Thyroid gland (tissue), 4 donors: ENCODE measurements around the gene AAMDC. TPM values are rescaled to one million over a fixed set of nuclear protein-coding genes. Genes with fewer than 3 reads are reported as not detected.

Experiments
- DNase-seq, 2 donors: peaks; one replicate each; pipeline ENCODE4 v3.0.0-alpha.2; 2019
- H3K27ac ChIP-seq, 3 donors: fragments of 200-600 bp; sonication (generic); 1 replicate in 2 of 3; 2 replicates in 1 of 3; pipeline ENCODE4 v1.5.1; 2016 to 2019; ENCODE audit warnings: mild to moderate bottlenecking in 1 of 3, moderate library complexity in 1 of 3
- H3K27me3 ChIP-seq: fragments of 200-600 bp; sonication (generic); one replicate; pipeline ENCODE4 v1.5.1; 2019
- H3K36me3 ChIP-seq, 2 donors: fragments of 200-600 bp; sonication (generic); one replicate each; pipeline ENCODE4 v1.5.1; 2016 to 2019
- H3K4me1 ChIP-seq, 2 donors: fragments of 200-600 bp; sonication (generic); one replicate each; pipeline ENCODE4 v1.5.1; 2017 to 2019
- H3K4me3 ChIP-seq, 3 donors: fragments of 200-600 bp; sonication (generic); replicated peaks in 1 of 3; 1 replicate in 2 of 3; 2 replicates in 1 of 3; pipeline ENCODE4 v1.5.1; 2016; ENCODE audit warnings: mild to moderate bottlenecking in 1 of 3
- H3K9me3 ChIP-seq: fragments of 200-600 bp; sonication (generic); one replicate; pipeline ENCODE4 v1.5.1; 2017
- CTCF ChIP-seq, 6 experiments: fragments of 200-600 bp in 3 of 6; fragments of 450-650 bp in 3 of 6; sonication (generic) in 3 of 6; IDR thresholded peaks; one replicate each; pipeline ENCODE4 v1.5.1; 2016 to 2019; ENCODE audit warnings: antibody characterized with exemption in 6 of 6, mild to moderate bottlenecking in 2 of 6, inconsistent platforms in 1 of 6, moderate library complexity in 1 of 6
- POLR2A ChIP-seq, 2 donors: fragments of 450-650 bp; IDR thresholded peaks; one replicate each; pipeline ENCODE4 v1.6.1; 2017; ENCODE audit warnings: antibody characterized with exemption in 2 of 2, mild to moderate bottlenecking in 2 of 2, moderate library complexity in 1 of 2
- WGBS, 2 donors: methylation state at CpG; one replicate each; pipeline ENCODE4 v1.1.5; 2017; 5-methylcytosine and 5-hydroxymethylcytosine counted together
- intact Hi-C: fragments of 100-400 bp; cut with DNase I; formaldehyde crosslinking; loops from one replicate; pipeline ENCODE4 v1.15.1; 2023
- total RNA-seq, 4 donors: library from RNA; depleted of rRNA; stranded (reverse); fragments of >200 nt; gene quantifications; one replicate each; pipeline ENCODE4 v1.2.3, GENCODE V29; 2016

Gene AAMDC
- total RNA-seq = 10 to 100 TPM; 33.6 to 60.5 (median 39.0) TPM

GRCh38 chr11:77820565-77821348, at the start of gene AAMDC, which contains the start of gene RSF1:
Gene AAMDC, plus strand, starts transcription at chr11:77821144. Its CDS starts 21,353 bp downstream, at chr11:77842497.
Gene RSF1, minus strand, starts transcription at chr11:77820722. Its CDS starts 8 bp downstream, at chr11:77820714.
- peak; percentile 99 for DNase-seq
- H3K36me3 ChIP-seq = no peaks in the 10 kb centered on the region
- intact Hi-C loops = loop anchor here (5.0 kb wide), 1 partner anchor 172 kb away; the partner anchor contains the start of gene INTS4
- peak within 1 kb of the TSS; percentile 69 to 99 (median 99) for H3K4me3 ChIP-seq
- H3K27me3 ChIP-seq = no peaks in the 10 kb centered on the region
- TF ChIP-seq CTCF (IDR thresholded peaks at IDR 0.05) (peak in 5 of 6 experiments; percentile 31 to 74 (median 55)), POLR2A (IDR thresholded peaks at IDR 0.05) (peak; percentile 27 to 94)
- WGBS, 2 donors = 0 to 1% methylated on average over 45 to 46 of the region's 64 CpGs
- H3K9me3 ChIP-seq = no peaks in the 10 kb centered on the region
- peak within 1 kb of the TSS; percentile 95 to 98 (median 96) for H3K27ac ChIP-seq
- H3K4me1 ChIP-seq = peaks cover 10 to 35% of the 10 kb centered on the region in 2 donors

GRCh38 chr11:77775936-77776335, 45.0 kb upstream of the AAMDC start:
- no peak overlapping the region for H3K27ac ChIP-seq
- intact Hi-C loops = no loop called here
- peaks cover 13 to 18% of the 10 kb centered on the region in 2 donors for H3K4me1 ChIP-seq
- DNase-seq = no peak
- no peaks in the 10 kb centered on the region for H3K9me3 ChIP-seq
- H3K27me3 ChIP-seq = no peaks in the 10 kb centered on the region
- 66 to 68% methylated on average over 2 of the region's 2 CpGs for WGBS, 2 donors
- TF ChIP-seq POLR2A (IDR thresholded peaks at IDR 0.05) = no peak
- no peak for TF ChIP-seq CTCF (IDR thresholded peaks at IDR 0.05)
- no peaks in the 10 kb centered on the region for H3K36me3 ChIP-seq
- no peak overlapping the region for H3K4me3 ChIP-seq

GRCh38 chr11:77776455-77776854, 44.5 kb upstream of the AAMDC start:
- no peak overlapping the region for H3K27ac ChIP-seq
- no peak for DNase-seq
- intact Hi-C loops = no loop called here
- H3K9me3 ChIP-seq = no peaks in the 10 kb centered on the region
- 88 to 90% methylated on average over 1 of the region's 1 CpG for WGBS, 2 donors
- no peak overlapping the region for H3K4me3 ChIP-seq
- peaks cover 8 to 15% of the 10 kb centered on the region in 2 donors for H3K4me1 ChIP-seq
- H3K36me3 ChIP-seq = no peaks in the 10 kb centered on the region
- TF ChIP-seq POLR2A (IDR thresholded peaks at IDR 0.05) = no peak
- peak in 3 of 6 experiments; percentile 19 to 33 (median 27) for TF ChIP-seq CTCF (IDR thresholded peaks at IDR 0.05)
- H3K27me3 ChIP-seq = no peaks in the 10 kb centered on the region

- Histone ChIP-seq H3K9me3 (no peaks in the 10 kb centered on the region), H3K4me1 (peaks cover 8 to 10% of the 10 kb centered on the region in 2 donors), H3K27me3 (no peaks in the 10 kb centered on the region), H3K4me3 (no peak overlapping the region), H3K36me3 (no peaks in the 10 kb centered on the region), H3K27ac (no peak overlapping the region)
- TF ChIP-seq POLR2A (IDR thresholded peaks at IDR 0.05) (no peak), CTCF (IDR thresholded peaks at IDR 0.05) (no peak)
- WGBS, 2 donors = 95% methylated on average over 1 of the region's 1 CpG
- no peak for DNase-seq
- intact Hi-C loops = no loop called here
These were observed 42.8 kb upstream of the AAMDC start for GRCh38 chr11:77778118-77778517.

- TF ChIP-seq POLR2A (IDR thresholded peaks at IDR 0.05) (no peak), CTCF (IDR thresholded peaks at IDR 0.05) (no peak)
- H3K36me3 ChIP-seq = no peaks in the 10 kb centered on the region
- H3K4me3 ChIP-seq = no peak overlapping the region
- WGBS, 2 donors = 61 to 66% methylated on average over 1 of the region's 1 CpG
- no peak for DNase-seq
- H3K27me3 ChIP-seq = no peaks in the 10 kb centered on the region
- no peak overlapping the region for H3K27ac ChIP-seq
- no peaks in the 10 kb centered on the region for H3K9me3 ChIP-seq
- H3K4me1 ChIP-seq = peaks cover 8% of the 10 kb centered on the region in 2 donors
- intact Hi-C loops = no loop called here
These were observed 42.4 kb upstream of the AAMDC start for GRCh38 chr11:77778549-77778948.
